SH-SY5Y (cell line): ENCODE data around the gene ATP10A.

ENCODE experiments used
- GATA2 ChIP-seq: IDR thresholded peaks from 2 replicates; pipeline ENCODE4 v1.6.1; 2011; ENCODE audit warnings: mild to moderate bottlenecking, low read depth, low read length
- GATA3 ChIP-seq: IDR thresholded peaks from 2 replicates; pipeline ENCODE4 v1.6.1; 2011; ENCODE audit warnings: low read depth, mild to moderate bottlenecking, low read length, moderate library complexity

DNA sequence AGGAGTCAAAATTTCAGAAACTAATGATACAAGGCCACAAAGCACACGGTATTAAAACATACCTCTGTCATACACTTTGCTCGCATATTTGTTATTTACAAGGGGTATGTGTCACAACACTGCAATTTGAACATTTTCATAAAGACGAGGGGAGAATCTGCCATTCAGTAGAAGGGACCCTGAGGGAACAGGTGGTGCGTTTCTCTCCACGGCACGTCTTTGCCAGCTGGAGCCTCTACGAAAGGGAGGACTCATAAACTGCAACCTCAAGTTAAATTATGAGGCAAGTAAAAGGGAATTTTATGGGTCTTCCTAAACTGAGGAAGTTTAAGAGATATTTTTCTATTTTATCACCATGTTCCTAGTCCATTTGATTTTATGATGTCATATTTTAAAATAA, 19.1 kb downstream of the ATP10A start:
- TF ChIP-seq GATA3, result no peak
- TF ChIP-seq GATA2, result no peak
